ENCODE measurements around the gene GZF1. TPM values are rescaled to one million over a fixed set of nuclear protein-coding genes. Genes with fewer than 3 reads are reported as not detected.

GZF1 gene
- total RNA-seq, 6 experiments from 2014 or later = 3.5 to 9.6 (median 6.1) TPM

GRCh38 chr20:23370274-23370673 lies 8.3 kb downstream of the GZF1 start:
- TF ChIP-seq POLR2A (IDR thresholded peaks at IDR 0.05) = no peak
- TF ChIP-seq, protein P1, sequence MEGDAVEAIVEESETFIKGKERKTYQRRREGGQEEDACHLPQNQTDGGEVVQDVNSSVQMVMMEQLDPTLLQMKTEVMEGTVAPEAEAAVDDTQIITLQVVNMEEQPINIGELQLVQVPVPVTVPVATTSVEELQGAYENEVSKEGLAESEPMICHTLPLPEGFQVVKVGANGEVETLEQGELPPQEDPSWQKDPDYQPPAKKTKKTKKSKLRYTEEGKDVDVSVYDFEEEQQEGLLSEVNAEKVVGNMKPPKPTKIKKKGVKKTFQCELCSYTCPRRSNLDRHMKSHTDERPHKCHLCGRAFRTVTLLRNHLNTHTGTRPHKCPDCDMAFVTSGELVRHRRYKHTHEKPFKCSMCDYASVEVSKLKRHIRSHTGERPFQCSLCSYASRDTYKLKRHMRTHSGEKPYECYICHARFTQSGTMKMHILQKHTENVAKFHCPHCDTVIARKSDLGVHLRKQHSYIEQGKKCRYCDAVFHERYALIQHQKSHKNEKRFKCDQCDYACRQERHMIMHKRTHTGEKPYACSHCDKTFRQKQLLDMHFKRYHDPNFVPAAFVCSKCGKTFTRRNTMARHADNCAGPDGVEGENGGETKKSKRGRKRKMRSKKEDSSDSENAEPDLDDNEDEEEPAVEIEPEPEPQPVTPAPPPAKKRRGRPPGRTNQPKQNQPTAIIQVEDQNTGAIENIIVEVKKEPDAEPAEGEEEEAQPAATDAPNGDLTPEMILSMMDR (IDR thresholded peaks at IDR 0.05) = no peak
- Histone ChIP-seq H3K9me3 (no peaks in the 10 kb centered on the region), H3K4me3 (no peak overlapping the region), H3K36me3 (peaks cover 0 to 55% (median 19%) of the 10 kb centered on the region in 4 donors), H3K27ac (no peak overlapping the region), H3K27me3 (no peaks in the 10 kb centered on the region), H3K4me1 (peaks cover 0 to 28% (median 4%) of the 10 kb centered on the region in 4 donors)
- ATAC-seq (no peak), DNase-seq (no peak)
- WGBS (ENCODE audit: insufficient coverage, low coverage, low lambda C conversion rate, missing lambda C conversion rate) = 100% methylated on average over 1 of the region's 5 CpGs
- intact Hi-C loops (cut with DNase I) = no loop called here

- H3K4me1 ChIP-seq = peaks cover 0 to 27% (median 3%) of the 10 kb centered on the region in 4 donors
- no peak overlapping the region for H3K4me3 ChIP-seq
- H3K27me3 ChIP-seq = no peaks in the 10 kb centered on the region
- no peak for DNase-seq
- intact Hi-C loops (cut with DNase I) = no loop called here
- no peak for TF ChIP-seq POLR2A (IDR thresholded peaks at IDR 0.05)
- TF ChIP-seq, protein P1 (IDR thresholded peaks at IDR 0.05) = no peak
- no peak for ATAC-seq
- H3K27ac ChIP-seq = no peak overlapping the region
- H3K9me3 ChIP-seq = no peaks in the 10 kb centered on the region
- H3K36me3 ChIP-seq = peaks cover 0 to 52% (median 17%) of the 10 kb centered on the region in 4 donors
- 67% methylated on average over 3 of the region's 3 CpGs for WGBS (ENCODE audit: insufficient coverage, low coverage, low lambda C conversion rate, missing lambda C conversion rate)
Observed at GRCh38 chr20:23370873-23371272, 8.9 kb downstream of the GZF1 start.

GRCh38 chr20:23371496-23371895 lies 9.5 kb downstream of the GZF1 start:
- peaks cover 0 to 23% (median under 1%) of the 10 kb centered on the region in 4 donors for H3K4me1 ChIP-seq
- H3K9me3 ChIP-seq = no peaks in the 10 kb centered on the region
- no peak overlapping the region for H3K27ac ChIP-seq
- no peaks in the 10 kb centered on the region for H3K27me3 ChIP-seq
- peaks cover 0 to 55% (median 18%) of the 10 kb centered on the region in 4 donors for H3K36me3 ChIP-seq
- TF ChIP-seq, protein P1 (IDR thresholded peaks at IDR 0.05) = no peak
- TF ChIP-seq POLR2A (IDR thresholded peaks at IDR 0.05) = no peak
- DNase-seq (no peak), ATAC-seq (peak in 1 of 4 donors; percentile 25)
- WGBS (ENCODE audit: insufficient coverage, low coverage, low lambda C conversion rate, missing lambda C conversion rate) = 47% methylated on average over 4 of the region's 4 CpGs
- intact Hi-C loops (cut with DNase I) = no loop called here
- no peak overlapping the region for H3K4me3 ChIP-seq

DNA sequence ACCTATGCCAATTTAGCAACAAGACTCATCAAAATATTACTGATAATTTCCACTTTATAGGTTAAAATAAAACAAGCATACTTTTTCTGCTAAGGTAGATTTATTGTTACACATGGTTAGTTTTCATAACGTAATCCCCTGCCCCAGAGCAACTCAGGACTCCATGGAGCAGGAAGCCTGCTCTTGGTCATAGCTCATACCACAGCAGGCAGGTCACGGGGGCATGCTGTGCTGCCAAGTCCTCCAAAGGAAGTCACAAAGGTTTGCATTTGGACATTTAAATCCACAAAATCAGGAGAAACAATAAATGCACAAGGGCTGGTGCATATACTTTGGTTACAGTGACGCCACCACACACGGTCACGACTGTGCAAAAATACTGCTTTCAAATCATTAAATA lies 12.5 kb downstream of the GZF1 start:
- H3K36me3 ChIP-seq = peaks cover 0 to 64% (median 21%) of the 10 kb centered on the region in 4 donors
- WGBS (ENCODE audit: insufficient coverage, low coverage, low lambda C conversion rate, missing lambda C conversion rate) = 86% methylated on average over 5 of the region's 5 CpGs
- no peak for DNase-seq
- H3K4me1 ChIP-seq = no peaks in the 10 kb centered on the region
- no peak overlapping the region for H3K4me3 ChIP-seq
- TF ChIP-seq, protein P1 (IDR thresholded peaks at IDR 0.05) = no peak
- TF ChIP-seq POLR2A (IDR thresholded peaks at IDR 0.05) = no peak
- no peaks in the 10 kb centered on the region for H3K27me3 ChIP-seq
- peak; percentile 38 to 69 (median 62) for ATAC-seq
- H3K27ac ChIP-seq = no peak overlapping the region
- no peaks in the 10 kb centered on the region for H3K9me3 ChIP-seq
- intact Hi-C loops (cut with DNase I) = no loop called here

DNA sequence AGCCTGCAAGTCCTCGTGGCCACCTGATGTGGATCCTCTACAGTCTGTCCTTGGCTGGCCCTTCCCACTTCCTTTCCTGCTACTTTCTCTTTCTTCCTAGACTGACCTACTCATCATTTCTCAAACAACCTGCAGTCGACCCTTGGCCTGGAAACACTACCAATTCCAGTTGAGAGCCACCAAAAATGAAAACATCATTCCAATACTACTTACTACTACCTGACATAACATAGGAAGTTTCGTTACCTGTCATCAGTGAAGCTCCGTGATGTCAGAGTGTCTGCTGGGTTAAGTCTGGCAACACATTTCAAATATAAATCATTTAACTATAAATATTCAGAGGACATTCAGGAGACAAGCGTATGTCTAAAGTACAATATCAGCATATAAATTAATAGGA lies 13.8 kb downstream of the GZF1 start:
- intact Hi-C loops (cut with DNase I) = no loop called here
- Histone ChIP-seq H3K27ac (no peak overlapping the region), H3K36me3 (peaks cover 0 to 50% (median 15%) of the 10 kb centered on the region in 4 donors), H3K4me1 (peaks cover 0 to 6% (median 0%) of the 10 kb centered on the region in 4 donors), H3K9me3 (no peaks in the 10 kb centered on the region), H3K27me3 (no peaks in the 10 kb centered on the region), H3K4me3 (no peak overlapping the region)
- TF ChIP-seq, protein P1 (IDR thresholded peaks at IDR 0.05) = no peak
- no peak for TF ChIP-seq POLR2A (IDR thresholded peaks at IDR 0.05)
- ATAC-seq (no peak), DNase-seq (no peak)
- WGBS (ENCODE audit: insufficient coverage, low coverage, low lambda C conversion rate, missing lambda C conversion rate) = 91% methylated on average over 4 of the region's 5 CpGs

All from right lobe of liver (tissue), 6 donors.